ENCODE data around the gene MOXD1.

- TF ChIP-seq CTCF (IDR thresholded peaks at IDR 0.05) (no peak), POLR2A (IDR thresholded peaks at IDR 0.05) (no peak), EP300 (IDR thresholded peaks at IDR 0.05) (no peak)
These were observed 44.1 kb upstream of the MOXD1 start for GRCh38 chr6:132445201-132445951.

Measured in tibial nerve (tissue), 4 donors.